HL-60 (cell line): ENCODE measurements around the gene NKD1.

Experiments used
- DNase-seq, 2 experiments: peaks; one replicate each; pipeline ENCODE4 v3.0.0-alpha.2; 2010 to 2020; ENCODE audit warnings: low read depth in 1 of 2, low spot score in 1 of 2
- H3K27ac ChIP-seq: fragments of 250-450 bp; sonication (Bioruptor Pico); replicated peaks from 2 replicates; pipeline ENCODE4 v1.5.1; 2020; ENCODE audit warnings: mild to moderate bottlenecking, moderate library complexity
- H3K27me3 ChIP-seq: fragments of 250-450 bp; sonication (Bioruptor Pico); 2 replicates; pipeline ENCODE4 v1.5.1; 2021; ENCODE audit warnings: mild to moderate bottlenecking, moderate library complexity; ENCODE audit not compliant: insufficient read depth, poor library complexity, severe bottlenecking
- H3K4me3 ChIP-seq: replicated peaks from 2 replicates; pipeline ENCODE4 v1.5.1; 2011; ENCODE audit warnings: mild to moderate bottlenecking, control low read depth, low read length; ENCODE audit not compliant: insufficient read depth
- GABPA ChIP-seq: IDR thresholded peaks from 2 replicates; pipeline ENCODE4 v1.6.1; 2012; ENCODE audit warnings: low read depth
- POLR2AphosphoS5 ChIP-seq: IDR thresholded peaks from 2 replicates; pipeline ENCODE4 v1.6.1; 2012; ENCODE audit warnings: low read depth
- REST ChIP-seq: IDR thresholded peaks from 2 replicates; pipeline ENCODE4 v1.6.1; 2012; ENCODE audit warnings: low read depth; ENCODE audit not compliant: insufficient replicate concordance
- SPI1 ChIP-seq: IDR thresholded peaks from 2 replicates; pipeline ENCODE4 v1.6.1; 2012; ENCODE audit warnings: low read depth, mild to moderate bottlenecking, borderline replicate concordance
- TF ChIP-seq, protein P1 (sequence below): IDR thresholded peaks from one replicate; pipeline ENCODE4 v1.5.1; 2011; ENCODE audit warnings: low read length, control low read depth, inconsistent platforms; ENCODE audit not compliant: insufficient read depth

Gene NKD1

GRCh38 chr16:50616386-50616785, 68.2 kb downstream of the NKD1 start:
- Histone ChIP-seq H3K27me3 (no peaks in the 10 kb centered on the region), H3K27ac (no peak overlapping the region), H3K4me3 (no peak overlapping the region)
- peak; percentile 31 to 44 for DNase-seq
- TF ChIP-seq SPI1 (no peak; the same call in 1 of the 2 replicates), POLR2AphosphoS5 (no peak), REST (no peak)
- TF ChIP-seq, protein P1, sequence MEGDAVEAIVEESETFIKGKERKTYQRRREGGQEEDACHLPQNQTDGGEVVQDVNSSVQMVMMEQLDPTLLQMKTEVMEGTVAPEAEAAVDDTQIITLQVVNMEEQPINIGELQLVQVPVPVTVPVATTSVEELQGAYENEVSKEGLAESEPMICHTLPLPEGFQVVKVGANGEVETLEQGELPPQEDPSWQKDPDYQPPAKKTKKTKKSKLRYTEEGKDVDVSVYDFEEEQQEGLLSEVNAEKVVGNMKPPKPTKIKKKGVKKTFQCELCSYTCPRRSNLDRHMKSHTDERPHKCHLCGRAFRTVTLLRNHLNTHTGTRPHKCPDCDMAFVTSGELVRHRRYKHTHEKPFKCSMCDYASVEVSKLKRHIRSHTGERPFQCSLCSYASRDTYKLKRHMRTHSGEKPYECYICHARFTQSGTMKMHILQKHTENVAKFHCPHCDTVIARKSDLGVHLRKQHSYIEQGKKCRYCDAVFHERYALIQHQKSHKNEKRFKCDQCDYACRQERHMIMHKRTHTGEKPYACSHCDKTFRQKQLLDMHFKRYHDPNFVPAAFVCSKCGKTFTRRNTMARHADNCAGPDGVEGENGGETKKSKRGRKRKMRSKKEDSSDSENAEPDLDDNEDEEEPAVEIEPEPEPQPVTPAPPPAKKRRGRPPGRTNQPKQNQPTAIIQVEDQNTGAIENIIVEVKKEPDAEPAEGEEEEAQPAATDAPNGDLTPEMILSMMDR: no peak

GRCh38 chr16:50616883-50617645, 68.9 kb downstream of the NKD1 start:
- TF ChIP-seq POLR2AphosphoS5 (no peak), REST (no peak), SPI1 (no peak), GABPA (no peak)
- TF ChIP-seq, protein P1: no peak
- H3K27me3 ChIP-seq: no peaks in the 10 kb centered on the region

GRCh38 chr16:50617646-50618184, 69.5 kb downstream of the NKD1 start:
- Histone ChIP-seq H3K27me3 (no peaks in the 10 kb centered on the region), H3K27ac (no peak overlapping the region), H3K4me3 (no peak overlapping the region)
- no peak for TF ChIP-seq POLR2AphosphoS5
- TF ChIP-seq SPI1: no peak
- TF ChIP-seq GABPA: no peak
- TF ChIP-seq, protein P1: no peak
- TF ChIP-seq REST: no peak
- DNase-seq: no peak

More at GRCh38 chr16:50616883-50617645, 68.9 kb downstream of the NKD1 start:
- no peak for DNase-seq
- H3K4me3 ChIP-seq: no peak overlapping the region
- no peak overlapping the region for H3K27ac ChIP-seq
